Thyroid gland (tissue), 4 donors: ENCODE data around the gene TMBIM6. TPM values are rescaled to one million over a fixed set of nuclear protein-coding genes. Genes with fewer than 3 reads are reported as not detected.

Experiments
- DNase-seq, 2 donors: peaks; one replicate each; pipeline ENCODE4 v3.0.0-alpha.2; 2019
- H3K27ac ChIP-seq, 3 donors: fragments of 200-600 bp; sonication (generic); 1 replicate in 2 of 3; 2 replicates in 1 of 3; pipeline ENCODE4 v1.5.1; 2016 to 2019; ENCODE audit warnings: mild to moderate bottlenecking in 1 of 3, moderate library complexity in 1 of 3
- H3K27me3 ChIP-seq: fragments of 200-600 bp; sonication (generic); one replicate; pipeline ENCODE4 v1.5.1; 2019
- H3K36me3 ChIP-seq, 2 donors: fragments of 200-600 bp; sonication (generic); one replicate each; pipeline ENCODE4 v1.5.1; 2016 to 2019
- H3K4me1 ChIP-seq, 2 donors: fragments of 200-600 bp; sonication (generic); one replicate each; pipeline ENCODE4 v1.5.1; 2017 to 2019
- H3K4me3 ChIP-seq, 3 donors: fragments of 200-600 bp; sonication (generic); replicated peaks in 1 of 3; 1 replicate in 2 of 3; 2 replicates in 1 of 3; pipeline ENCODE4 v1.5.1; 2016; ENCODE audit warnings: mild to moderate bottlenecking in 1 of 3
- H3K9me3 ChIP-seq: fragments of 200-600 bp; sonication (generic); one replicate; pipeline ENCODE4 v1.5.1; 2017
- POLR2A ChIP-seq, 2 donors: fragments of 450-650 bp; IDR thresholded peaks; one replicate each; pipeline ENCODE4 v1.6.1; 2017; ENCODE audit warnings: antibody characterized with exemption in 2 of 2, mild to moderate bottlenecking in 2 of 2, moderate library complexity in 1 of 2
- WGBS, 2 donors: methylation state at CpG; one replicate each; pipeline ENCODE4 v1.1.5; 2017; 5-methylcytosine and 5-hydroxymethylcytosine counted together
- intact Hi-C: fragments of 100-400 bp; cut with DNase I; formaldehyde crosslinking; loops from one replicate; pipeline ENCODE4 v1.15.1; 2023
- small RNA-seq: library from RNA; depleted of rRNA; stranded (forward); fragments of <200 nt; gene quantifications from one replicate; pipeline ENCODE3, GENCODE V24; 2016
- total RNA-seq, 4 donors: library from RNA; depleted of rRNA; stranded (reverse); fragments of >200 nt; gene quantifications; one replicate each; pipeline ENCODE4 v1.2.3, GENCODE V29; 2016
- TF ChIP-seq, protein P1 (sequence below), 6 experiments: fragments of 200-600 bp in 3 of 6; fragments of 450-650 bp in 3 of 6; sonication (generic) in 3 of 6; IDR thresholded peaks; one replicate each; pipeline ENCODE4 v1.5.1; 2016 to 2019; ENCODE audit warnings: antibody characterized with exemption in 6 of 6, mild to moderate bottlenecking in 2 of 6, inconsistent platforms in 1 of 6, moderate library complexity in 1 of 6

Gene TMBIM6
- total RNA-seq, 4 donors from 2014 or later: 745 to 1,019 (median 804) TPM

DNA sequence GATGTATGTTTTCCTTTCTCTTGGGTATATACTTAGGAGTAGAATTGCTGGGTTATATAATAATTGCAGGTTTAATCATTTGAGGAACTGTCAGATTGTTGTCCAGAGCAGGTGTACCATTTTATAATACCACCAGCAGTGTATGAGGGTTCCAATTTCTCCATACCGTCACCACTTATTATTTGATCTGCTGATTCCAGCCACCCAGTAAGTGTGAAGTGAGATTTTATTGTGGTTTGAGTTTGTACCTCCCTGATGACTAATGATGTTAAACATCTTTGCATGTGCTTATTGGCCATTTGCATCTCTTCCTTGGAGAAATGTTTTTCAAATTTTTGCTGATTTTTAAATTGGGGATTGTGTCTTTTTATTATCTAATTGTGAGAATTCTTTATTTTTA, 71.8 kb downstream of the TMBIM6 start:
- no peaks in the 10 kb centered on the region for H3K27me3 ChIP-seq
- H3K27ac ChIP-seq: no peak overlapping the region
- no peaks in the 10 kb centered on the region for H3K36me3 ChIP-seq
- H3K4me1 ChIP-seq: peaks cover 0 to 22% of the 10 kb centered on the region in 2 donors
- no peaks in the 10 kb centered on the region for H3K9me3 ChIP-seq
- H3K4me3 ChIP-seq: no peak overlapping the region
- 88 to 90% methylated on average over 1 of the region's 1 CpG for WGBS, 2 donors
- TF ChIP-seq, protein P1, sequence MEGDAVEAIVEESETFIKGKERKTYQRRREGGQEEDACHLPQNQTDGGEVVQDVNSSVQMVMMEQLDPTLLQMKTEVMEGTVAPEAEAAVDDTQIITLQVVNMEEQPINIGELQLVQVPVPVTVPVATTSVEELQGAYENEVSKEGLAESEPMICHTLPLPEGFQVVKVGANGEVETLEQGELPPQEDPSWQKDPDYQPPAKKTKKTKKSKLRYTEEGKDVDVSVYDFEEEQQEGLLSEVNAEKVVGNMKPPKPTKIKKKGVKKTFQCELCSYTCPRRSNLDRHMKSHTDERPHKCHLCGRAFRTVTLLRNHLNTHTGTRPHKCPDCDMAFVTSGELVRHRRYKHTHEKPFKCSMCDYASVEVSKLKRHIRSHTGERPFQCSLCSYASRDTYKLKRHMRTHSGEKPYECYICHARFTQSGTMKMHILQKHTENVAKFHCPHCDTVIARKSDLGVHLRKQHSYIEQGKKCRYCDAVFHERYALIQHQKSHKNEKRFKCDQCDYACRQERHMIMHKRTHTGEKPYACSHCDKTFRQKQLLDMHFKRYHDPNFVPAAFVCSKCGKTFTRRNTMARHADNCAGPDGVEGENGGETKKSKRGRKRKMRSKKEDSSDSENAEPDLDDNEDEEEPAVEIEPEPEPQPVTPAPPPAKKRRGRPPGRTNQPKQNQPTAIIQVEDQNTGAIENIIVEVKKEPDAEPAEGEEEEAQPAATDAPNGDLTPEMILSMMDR (IDR thresholded peaks at IDR 0.05): no peak
- no peak for TF ChIP-seq POLR2A (IDR thresholded peaks at IDR 0.05)
- intact Hi-C loops: no loop called here
- DNase-seq: no peak

Small RNA genes lying within 50 kb of the gene (small RNA-seq; reads per million reads assigned to genes)
- gene AC020612.2: not detected
- gene LSM6P2: not detected

Other genes with a start within 250 kb of the TMBIM6 start
- 1 to 10 TPM in 2 of 4 donors, under 1 TPM in 1, not detected in 1; 0.94 to 2.2 (median 2.1) TPM for gene KCNH3, start 202.5 kb upstream of the TMBIM6 start, total RNA-seq
- 100 to 1,000 TPM in 1 of 4 donors, 10 to 100 TPM in 3; 56.7 to 111 (median 69.2) TPM for gene MCRS1, start 173.4 kb upstream of the TMBIM6 start, total RNA-seq
- 1 to 10 TPM; 1.1 to 2.1 (median 1.4) TPM for gene FAM186B, start 135.9 kb upstream of the TMBIM6 start, total RNA-seq
- 10 to 100 TPM; 29.5 to 39.7 (median 34.4) TPM for gene PRPF40B, start 118.0 kb upstream of the TMBIM6 start, total RNA-seq
- gene FMNL3, start 34.2 kb upstream of the TMBIM6 start, total RNA-seq: 10 to 100 TPM; 30.9 to 41.8 (median 35.1) TPM
- gene NCKAP5L, start 86.9 kb downstream of the TMBIM6 start, total RNA-seq: 10 to 100 TPM; 14.1 to 33.7 (median 16.3) TPM
- gene BCDIN3D, start 101.5 kb downstream of the TMBIM6 start, total RNA-seq: 1 to 10 TPM; 3.9 to 6.1 (median 4.1) TPM
- 1 to 10 TPM in 1 of 4 donors, under 1 TPM in 2, not detected in 1; 0.13 to 3.0 (median 0.33) TPM for gene FAIM2, start 162.3 kb downstream of the TMBIM6 start, total RNA-seq
- gene AQP2, start 209.2 kb downstream of the TMBIM6 start, total RNA-seq: under 1 TPM in 1 of 4 donors, not detected in 3; 0.67 TPM
- 1 to 10 TPM in 3 of 4 donors, not detected in 1; 1.1 to 3.5 (median 2.0) TPM for gene AQP5, start 220.3 kb downstream of the TMBIM6 start, total RNA-seq
- gene AQP6, start 231.4 kb downstream of the TMBIM6 start, total RNA-seq: not detected